Fibroblast of lung (primary cell): Measurements from ENCODE around the gene DYSF.

ENCODE experiments used
- EZH2 ChIP-seq: IDR thresholded peaks from 2 replicates; pipeline ENCODE4 v1.5.1; 2012; ENCODE audit warnings: low read length, control low read depth, mild to moderate bottlenecking; ENCODE audit errors: missing control alignments
- TF ChIP-seq, protein P1 (sequence below), 2 donors: IDR thresholded peaks in 1 of 2; conservative IDR thresholded peaks in 1 of 2; 1 replicate in 1 of 2; 2 replicates in 1 of 2; pipeline ENCODE4 v1.5.1; 2011 to 2012; ENCODE audit warnings: low read length in 2 of 2, control low read depth in 1 of 2, inconsistent platforms in 1 of 2, low read depth in 1 of 2, mild to moderate bottlenecking in 1 of 2

GRCh38 chr2:71570951-71571460, 117.6 kb downstream of the DYSF start:
- TF ChIP-seq, protein P1, sequence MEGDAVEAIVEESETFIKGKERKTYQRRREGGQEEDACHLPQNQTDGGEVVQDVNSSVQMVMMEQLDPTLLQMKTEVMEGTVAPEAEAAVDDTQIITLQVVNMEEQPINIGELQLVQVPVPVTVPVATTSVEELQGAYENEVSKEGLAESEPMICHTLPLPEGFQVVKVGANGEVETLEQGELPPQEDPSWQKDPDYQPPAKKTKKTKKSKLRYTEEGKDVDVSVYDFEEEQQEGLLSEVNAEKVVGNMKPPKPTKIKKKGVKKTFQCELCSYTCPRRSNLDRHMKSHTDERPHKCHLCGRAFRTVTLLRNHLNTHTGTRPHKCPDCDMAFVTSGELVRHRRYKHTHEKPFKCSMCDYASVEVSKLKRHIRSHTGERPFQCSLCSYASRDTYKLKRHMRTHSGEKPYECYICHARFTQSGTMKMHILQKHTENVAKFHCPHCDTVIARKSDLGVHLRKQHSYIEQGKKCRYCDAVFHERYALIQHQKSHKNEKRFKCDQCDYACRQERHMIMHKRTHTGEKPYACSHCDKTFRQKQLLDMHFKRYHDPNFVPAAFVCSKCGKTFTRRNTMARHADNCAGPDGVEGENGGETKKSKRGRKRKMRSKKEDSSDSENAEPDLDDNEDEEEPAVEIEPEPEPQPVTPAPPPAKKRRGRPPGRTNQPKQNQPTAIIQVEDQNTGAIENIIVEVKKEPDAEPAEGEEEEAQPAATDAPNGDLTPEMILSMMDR (conservative IDR thresholded peaks at IDR 0.05 in 1 of 2, IDR thresholded peaks at IDR 0.05 in 1 of 2; ENCODE audit: low read depth in 1 of 2, low read length in 2 of 2), result no peak
- no peak for TF ChIP-seq EZH2
